HepG2 (cell line): ENCODE data around the gene WBP1. TPM values are rescaled to one million over a fixed set of nuclear protein-coding genes. Genes with fewer than 3 reads are reported as not detected.

Experiments used
- CC2D1A ChIP-seq: sonication (generic); formaldehyde crosslinking; IDR thresholded peaks from 2 replicates; pipeline ENCODE4 v1.8.1; 2023; ENCODE audit warnings: mild to moderate bottlenecking, missing genetic modification reagents
- HNRNPUL1 ChIP-seq: fragments of 200-400 bp; formaldehyde crosslinking; IDR thresholded peaks from 2 replicates; pipeline ENCODE4 v1.6.1; 2017; ENCODE audit warnings: low read depth, mild to moderate bottlenecking, low read length, moderate library complexity
- KDM5B ChIP-seq: sonication (generic); formaldehyde crosslinking; IDR thresholded peaks from 2 replicates; pipeline ENCODE4 v1.4.0; 2020; ENCODE audit warnings: missing genetic modification reagents, mild to moderate bottlenecking, borderline replicate concordance
- MAFG ChIP-seq: sonication (generic); formaldehyde crosslinking; IDR thresholded peaks from 2 replicates; pipeline ENCODE4 v1.5.1; 2020; ENCODE audit warnings: mild to moderate bottlenecking, missing genetic modification reagents
- MAFK ChIP-seq, 2 experiments: IDR thresholded peaks in 1 of 2; conservative IDR thresholded peaks in 1 of 2; 2 replicates each; pipeline ENCODE4 v1.6.1; 2011; ENCODE audit warnings: improper control_type of control experiment in 2 of 2, low read length in 2 of 2
- MED1 ChIP-seq: sonication (generic); formaldehyde crosslinking; IDR thresholded peaks from 2 replicates; pipeline ENCODE4 v1.4.0; 2020; ENCODE audit warnings: missing genetic modification reagents
- NFIB ChIP-seq: sonication (generic); formaldehyde crosslinking; IDR thresholded peaks from 2 replicates; pipeline ENCODE4 v1.9.0; 2021; ENCODE audit warnings: missing genetic modification reagents, mild to moderate bottlenecking, borderline replicate concordance
- PHF5A ChIP-seq: IDR thresholded peaks from one replicate; pipeline ENCODE4 v1.6.1; 2018; ENCODE audit warnings: low read depth, missing genetic modification reagents; ENCODE audit not compliant: unreplicated experiment
- POLR2G ChIP-seq: fragments of 200-400 bp; formaldehyde crosslinking; IDR thresholded peaks from 2 replicates; pipeline ENCODE4 v1.6.1; 2018; ENCODE audit warnings: mild to moderate bottlenecking, low read depth, low read length, moderate library complexity
- SIX1 ChIP-seq: sonication (generic); formaldehyde crosslinking; IDR thresholded peaks from 2 replicates; pipeline ENCODE4 v1.4.0; 2020; ENCODE audit warnings: missing genetic modification reagents, borderline replicate concordance
- SRF ChIP-seq: IDR thresholded peaks from 2 replicates; pipeline ENCODE4 v1.6.1; 2011; ENCODE audit warnings: mild to moderate bottlenecking, low read depth, low read length, moderate library complexity
- ZFP36L2 ChIP-seq: sonication (generic); formaldehyde crosslinking; IDR thresholded peaks from 2 replicates; pipeline ENCODE4 v1.4.0; 2020; ENCODE audit warnings: missing genetic modification reagents
- ZNF12 ChIP-seq: sonication (generic); formaldehyde crosslinking; IDR thresholded peaks from 2 replicates; pipeline ENCODE4 v1.5.0; 2020; ENCODE audit warnings: missing genetic modification reagents
- ZNF121 ChIP-seq: sonication (generic); formaldehyde crosslinking; IDR thresholded peaks from 2 replicates; pipeline ENCODE4 v1.5.0; 2020; ENCODE audit warnings: mild to moderate bottlenecking, missing genetic modification reagents
- ZNF138 ChIP-seq: sonication (generic); formaldehyde crosslinking; IDR thresholded peaks from 2 replicates; pipeline ENCODE4 v1.5.0; 2020; ENCODE audit warnings: mild to moderate bottlenecking, low read depth, missing genetic modification reagents
- ZNF329 ChIP-seq: sonication (generic); formaldehyde crosslinking; IDR thresholded peaks from 2 replicates; pipeline ENCODE4 v1.9.0; 2021; ENCODE audit warnings: low read depth, mild to moderate bottlenecking, missing genetic modification reagents
- ZNF670 ChIP-seq: sonication (generic); formaldehyde crosslinking; IDR thresholded peaks from 2 replicates; pipeline ENCODE4 v1.8.0; 2022; ENCODE audit warnings: mild to moderate bottlenecking, missing genetic modification reagents, borderline replicate concordance
- ZNF749 ChIP-seq: sonication (generic); formaldehyde crosslinking; IDR thresholded peaks from 2 replicates; pipeline ENCODE4 v1.8.0; 2022; ENCODE audit warnings: mild to moderate bottlenecking, missing genetic modification reagents, moderate library complexity, borderline replicate concordance
- ZSCAN21 ChIP-seq: sonication (generic); formaldehyde crosslinking; IDR thresholded peaks from 2 replicates; pipeline ENCODE4 v1.8.0; 2022; ENCODE audit warnings: mild to moderate bottlenecking, missing genetic modification reagents, moderate library complexity, borderline replicate concordance
- polyA plus RNA-seq, 8 experiments: library from polyadenylated mRNA; depleted of rRNA in 3 of 8; stranded (reverse) in 7 of 8; unstranded in 1 of 8; fragments of >200 nt; fragmentation: Illumina TruSeq in 4 of 8; extraction: Trizol in 4 of 8; gene quantifications; 2 replicates each; pipeline versions ENCODE4 v1.2.1 to v1.2.3, GENCODE V29; 2011 to 2016; ENCODE audit warnings: low read depth in 4 of 8, missing spikeins in 1 of 8, mixed read lengths in 1 of 8; ENCODE audit not compliant: insufficient read depth in 1 of 8
- total RNA-seq, 5 experiments: library from RNA; depleted of rRNA; stranded (reverse); fragments of >200 nt; fragmentation: Illumina TruSeq; extraction: Trizol; gene quantifications; 2 replicates each; pipeline ENCODE4 v1.2.3, GENCODE V29; 2016; ENCODE audit warnings: low read depth in 1 of 5
- TF ChIP-seq, protein P1 (sequence below): IDR thresholded peaks from 2 replicates; pipeline ENCODE4 v1.6.1; 2012; ENCODE audit warnings: low read depth, low read length, improper control_type of control experiment
- TF ChIP-seq, protein P2 (sequence below): sonication (generic); formaldehyde crosslinking; IDR thresholded peaks from 2 replicates; pipeline ENCODE4 v1.5.0; 2020; ENCODE audit warnings: mild to moderate bottlenecking, low read depth, missing genetic modification reagents, borderline replicate concordance
- TF ChIP-seq, protein P3 (sequence below): sonication (generic); formaldehyde crosslinking; IDR thresholded peaks from 2 replicates; pipeline ENCODE4 v1.5.0; 2020; ENCODE audit warnings: missing genetic modification reagents, mild to moderate bottlenecking, borderline replicate concordance
- TF ChIP-seq, protein P4 (sequence below): sonication (generic); formaldehyde crosslinking; IDR thresholded peaks from 2 replicates; pipeline ENCODE4 v1.8.0; 2022; ENCODE audit warnings: missing genetic modification reagents, low read depth, mild to moderate bottlenecking, borderline replicate concordance
- TF ChIP-seq, protein P5 (sequence below): sonication (generic); formaldehyde crosslinking; IDR thresholded peaks from 2 replicates; pipeline ENCODE4 v1.5.0; 2020; ENCODE audit warnings: mild to moderate bottlenecking, missing genetic modification reagents, moderate library complexity

The WBP1 gene
- total and polyA plus RNA-seq, 2 of the 13 experiments (the other 11 are each of a cell fraction or from before 2014, with no cell fraction given) = 38.8 to 85.7 TPM

DNA sequence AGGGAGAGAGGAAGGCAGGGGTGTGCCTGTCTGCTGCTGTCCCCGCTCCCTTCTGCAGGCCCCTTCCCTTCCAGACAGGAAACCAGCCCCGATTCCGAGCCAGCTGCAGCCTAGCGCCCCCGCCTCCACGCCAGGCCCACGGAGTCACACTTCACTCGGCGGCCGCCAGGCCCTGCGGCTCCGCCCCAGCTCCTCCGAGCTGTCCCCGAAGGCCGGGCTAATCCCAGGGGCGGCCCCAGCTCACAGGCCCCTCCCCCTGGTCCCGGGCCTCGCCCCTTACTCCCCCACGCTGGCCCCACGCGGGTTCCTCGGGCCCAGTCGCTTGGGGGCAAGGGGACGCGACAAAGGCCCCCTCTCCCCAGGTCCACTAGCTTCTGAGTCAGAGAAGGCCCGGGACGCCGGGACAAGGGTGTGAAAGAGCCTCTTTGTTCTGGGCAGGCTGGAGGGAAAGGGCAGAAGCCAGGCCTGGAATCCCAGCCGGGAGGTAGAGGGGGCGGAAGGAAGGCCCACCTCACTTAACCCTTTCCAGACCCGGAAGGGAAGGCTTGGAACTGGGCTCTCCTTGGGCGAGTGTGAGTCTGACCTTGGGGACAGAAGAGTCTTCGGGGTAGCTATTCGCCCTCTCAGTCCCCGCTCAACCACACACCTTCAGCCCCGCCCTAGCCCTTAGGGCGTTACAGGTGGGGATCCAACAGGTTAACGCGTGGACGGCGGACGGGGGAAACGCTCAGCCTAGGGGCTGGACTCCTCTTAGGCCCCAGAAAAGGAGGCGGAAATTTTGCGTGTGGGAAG is 17.7 kb upstream of the WBP1 start (continued):
- TF ChIP-seq SIX1 (CRISPR knock-in tag) (peak; percentile 48; the same call in 1 of the 2 replicates), CC2D1A (CRISPR knock-in tag) (no peak), PHF5A (CRISPR knock-in tag) (no peak), HNRNPUL1 (no peak), MED1 (CRISPR knock-in tag) (peak; percentile 72), ZNF12 (peak; percentile 62; the same call in 1 of the 2 replicates), ZSCAN21 (CRISPR knock-in tag) (peak; percentile 93), POLR2G (peak; percentile 89), ZNF749 (CRISPR knock-in tag) (peak; percentile 91), MAFK (conservative IDR thresholded peaks at IDR 0.05 in 1 of 2, IDR thresholded peaks at IDR 0.05 in 1 of 2; ENCODE audit: low read length in 2 of 2) (no peak), MAFG (CRISPR knock-in tag) (no peak), ZNF329 (CRISPR knock-in tag) (0 out of 2 replicates have a peak, but pooled peaks have one; percentile 2), ZNF121 (CRISPR knock-in tag) (peak; percentile 64; the same call in 1 of the 2 replicates), SRF (no peak), ZNF138 (CRISPR knock-in tag) (peak; percentile 66; the same call in 1 of the 2 replicates), KDM5B (CRISPR knock-in tag) (peak; percentile 96), NFIB (0 out of 2 replicates have a peak, but pooled peaks have one; percentile 19), ZNF670 (CRISPR knock-in tag) (0 out of 2 replicates have a peak, but pooled peaks have one; percentile 48), ZFP36L2 (CRISPR knock-in tag) (no peak)
- TF ChIP-seq, protein P1, sequence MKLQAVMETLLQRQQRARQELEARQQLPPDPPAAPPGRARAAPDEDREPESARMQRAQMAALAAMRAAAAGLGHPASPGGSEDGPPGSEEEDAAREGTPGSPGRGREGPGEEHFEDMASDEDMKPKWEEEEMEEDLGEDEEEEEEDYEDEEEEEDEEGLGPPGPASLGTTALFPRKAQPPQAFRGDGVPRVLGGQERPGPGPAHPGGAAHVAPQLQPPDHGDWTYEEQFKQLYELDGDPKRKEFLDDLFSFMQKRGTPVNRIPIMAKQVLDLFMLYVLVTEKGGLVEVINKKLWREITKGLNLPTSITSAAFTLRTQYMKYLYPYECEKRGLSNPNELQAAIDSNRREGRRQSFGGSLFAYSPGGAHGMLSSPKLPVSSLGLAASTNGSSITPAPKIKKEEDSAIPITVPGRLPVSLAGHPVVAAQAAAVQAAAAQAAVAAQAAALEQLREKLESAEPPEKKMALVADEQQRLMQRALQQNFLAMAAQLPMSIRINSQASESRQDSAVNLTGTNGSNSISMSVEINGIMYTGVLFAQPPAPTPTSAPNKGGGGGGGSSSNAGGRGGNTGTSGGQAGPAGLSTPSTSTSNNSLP = no peak
- TF ChIP-seq, protein P2, sequence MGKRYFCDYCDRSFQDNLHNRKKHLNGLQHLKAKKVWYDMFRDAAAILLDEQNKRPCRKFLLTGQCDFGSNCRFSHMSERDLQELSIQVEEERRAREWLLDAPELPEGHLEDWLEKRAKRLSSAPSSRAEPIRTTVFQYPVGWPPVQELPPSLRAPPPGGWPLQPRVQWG (CRISPR knock-in tag) = no peak
- TF ChIP-seq, protein P3, sequence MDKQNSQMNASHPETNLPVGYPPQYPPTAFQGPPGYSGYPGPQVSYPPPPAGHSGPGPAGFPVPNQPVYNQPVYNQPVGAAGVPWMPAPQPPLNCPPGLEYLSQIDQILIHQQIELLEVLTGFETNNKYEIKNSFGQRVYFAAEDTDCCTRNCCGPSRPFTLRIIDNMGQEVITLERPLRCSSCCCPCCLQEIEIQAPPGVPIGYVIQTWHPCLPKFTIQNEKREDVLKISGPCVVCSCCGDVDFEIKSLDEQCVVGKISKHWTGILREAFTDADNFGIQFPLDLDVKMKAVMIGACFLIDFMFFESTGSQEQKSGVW (CRISPR knock-in tag) = no peak
- TF ChIP-seq, protein P4, sequence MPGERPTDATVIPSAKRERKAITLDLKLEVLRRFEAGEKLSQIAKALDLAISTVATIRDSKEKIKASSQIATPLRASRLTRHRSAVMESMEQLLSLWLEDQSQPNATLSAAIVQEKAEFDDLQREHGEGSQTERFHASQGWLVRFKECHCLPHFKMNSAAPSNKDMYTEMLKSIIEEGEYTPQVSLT (CRISPR knock-in tag) = 0 out of 2 replicates have a peak, but pooled peaks have one; percentile 27
- TF ChIP-seq, protein P5, sequence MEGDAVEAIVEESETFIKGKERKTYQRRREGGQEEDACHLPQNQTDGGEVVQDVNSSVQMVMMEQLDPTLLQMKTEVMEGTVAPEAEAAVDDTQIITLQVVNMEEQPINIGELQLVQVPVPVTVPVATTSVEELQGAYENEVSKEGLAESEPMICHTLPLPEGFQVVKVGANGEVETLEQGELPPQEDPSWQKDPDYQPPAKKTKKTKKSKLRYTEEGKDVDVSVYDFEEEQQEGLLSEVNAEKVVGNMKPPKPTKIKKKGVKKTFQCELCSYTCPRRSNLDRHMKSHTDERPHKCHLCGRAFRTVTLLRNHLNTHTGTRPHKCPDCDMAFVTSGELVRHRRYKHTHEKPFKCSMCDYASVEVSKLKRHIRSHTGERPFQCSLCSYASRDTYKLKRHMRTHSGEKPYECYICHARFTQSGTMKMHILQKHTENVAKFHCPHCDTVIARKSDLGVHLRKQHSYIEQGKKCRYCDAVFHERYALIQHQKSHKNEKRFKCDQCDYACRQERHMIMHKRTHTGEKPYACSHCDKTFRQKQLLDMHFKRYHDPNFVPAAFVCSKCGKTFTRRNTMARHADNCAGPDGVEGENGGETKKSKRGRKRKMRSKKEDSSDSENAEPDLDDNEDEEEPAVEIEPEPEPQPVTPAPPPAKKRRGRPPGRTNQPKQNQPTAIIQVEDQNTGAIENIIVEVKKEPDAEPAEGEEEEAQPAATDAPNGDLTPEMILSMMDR (CRISPR knock-in tag) = peak; percentile 71
